ENCODE measurements around the gene ITIH6.
A peak's percentile ranks its signal among the peaks of the same experiment; 100 is the strongest.
"Not testable (repeated sequence)": the region's sequence is repeated elsewhere in the genome, so short reads cannot be mapped to it uniquely, and the experiment has no call there.

Gene ITIH6

DNA sequence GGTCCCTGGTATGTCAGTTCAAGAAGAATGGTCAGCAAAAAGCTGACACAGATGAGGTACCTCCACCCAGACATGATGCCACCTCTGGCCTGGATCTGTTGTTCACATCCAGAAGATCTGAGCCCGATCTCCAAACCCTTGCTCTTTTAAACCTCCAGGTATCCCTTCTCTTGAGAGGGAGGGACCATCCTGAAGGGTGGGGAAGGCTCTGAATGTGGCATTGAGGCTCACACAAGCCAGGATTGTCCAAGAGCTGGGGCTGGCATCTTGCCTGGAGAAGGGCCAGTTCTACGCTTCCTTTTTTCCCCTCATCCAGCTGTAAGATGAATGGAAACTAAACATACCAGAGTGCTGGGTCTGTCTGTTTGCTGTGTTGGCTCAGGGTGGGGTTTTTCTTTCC, at the start of gene ITIH6:
TSS of gene ITIH6 (minus strand) at position 119 of the 400 bp plus-strand sequence. CDS start at position 74, 45 bp downstream.
- no peak for DNase-seq

DNA sequence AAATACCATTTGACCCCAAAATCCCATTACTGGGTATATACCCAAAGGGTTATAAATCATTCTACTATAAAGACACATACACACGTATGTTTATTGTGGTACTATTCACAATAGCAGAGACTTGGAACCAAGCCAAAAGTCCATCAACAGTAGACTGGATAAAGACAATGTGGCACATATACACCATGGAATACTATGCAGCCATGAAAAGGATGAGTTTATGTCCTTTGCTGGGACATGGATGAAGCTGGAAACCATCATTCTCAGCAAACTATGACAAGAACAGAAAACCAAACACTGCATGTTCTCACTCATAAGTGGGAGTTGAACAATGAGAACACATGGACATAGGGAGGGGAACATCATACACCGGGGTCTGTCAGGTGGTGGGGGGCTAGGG, 49.6 kb upstream of the ITIH6 start:
- DNase-seq, result not testable (repeated sequence)

DNA sequence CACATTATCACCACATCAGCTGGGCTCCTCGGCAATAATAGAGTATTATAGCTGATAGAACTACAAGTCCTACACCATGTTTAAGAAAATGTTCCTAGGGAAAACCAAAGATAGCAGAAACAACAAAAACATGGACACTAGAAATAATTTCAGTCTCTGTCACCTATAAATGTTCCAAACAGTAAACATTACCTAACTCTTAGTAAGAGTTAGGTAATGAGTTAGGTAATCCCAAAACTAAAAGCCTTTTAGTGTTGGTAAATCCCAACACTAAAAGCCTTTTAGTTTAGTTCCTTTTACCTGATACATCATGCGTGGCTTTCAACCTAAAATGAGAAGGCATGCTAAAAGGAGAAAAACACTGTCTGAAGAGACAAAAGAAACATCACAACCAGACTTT, 45.0 kb upstream of the ITIH6 start:
- DNase-seq, result no peak

DNA sequence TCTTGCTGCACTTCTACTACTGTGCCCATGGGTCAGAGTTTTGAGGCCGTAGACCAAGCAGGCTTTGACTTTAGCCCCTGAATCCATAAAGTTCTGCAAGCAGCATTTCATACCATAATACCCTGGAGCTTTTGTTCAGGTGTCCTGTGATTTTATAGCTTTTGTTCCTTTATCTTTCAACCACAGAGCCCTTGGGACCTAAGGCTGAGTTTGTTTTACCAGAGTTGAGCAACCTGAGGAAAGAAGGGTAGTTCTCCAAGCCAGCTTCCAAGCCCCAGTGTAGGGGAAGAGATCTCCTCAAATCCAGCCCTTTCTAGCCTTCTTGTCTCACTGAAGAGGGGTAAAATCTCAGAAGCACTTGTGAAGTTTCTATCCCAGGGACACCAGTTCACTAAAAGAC, 44.6 kb upstream of the ITIH6 start:
- DNase-seq, result no peak

GRCh38 chrX:54841184-54841874, 43.3 kb upstream of the ITIH6 start:
- not testable (repeated sequence) for DNase-seq

DNA sequence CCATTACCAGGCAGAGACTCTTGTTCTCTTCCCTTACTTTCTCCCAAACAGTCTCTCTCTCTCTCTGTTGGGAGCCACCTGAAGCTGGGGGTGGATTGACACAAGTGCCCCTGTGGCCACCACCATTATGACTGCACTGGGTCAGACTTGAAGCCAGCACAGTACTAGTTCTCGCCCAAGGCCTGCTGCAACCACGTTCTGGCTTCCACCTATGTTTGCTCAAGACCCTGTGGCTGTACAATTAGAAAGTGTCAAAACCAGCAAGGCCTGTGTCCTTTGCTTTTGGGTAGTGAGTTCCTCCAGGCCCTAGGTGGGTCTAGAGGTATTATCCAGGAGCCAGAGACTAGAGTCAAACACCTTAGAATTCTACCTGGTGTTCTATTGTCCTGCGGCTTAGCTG, 40.5 kb upstream of the ITIH6 start:
- DNase-seq, result no peak

- DNase-seq, result no peak
Measured at GRCh38 chrX:54826598-54826997, 28.5 kb upstream of the ITIH6 start.

DNA sequence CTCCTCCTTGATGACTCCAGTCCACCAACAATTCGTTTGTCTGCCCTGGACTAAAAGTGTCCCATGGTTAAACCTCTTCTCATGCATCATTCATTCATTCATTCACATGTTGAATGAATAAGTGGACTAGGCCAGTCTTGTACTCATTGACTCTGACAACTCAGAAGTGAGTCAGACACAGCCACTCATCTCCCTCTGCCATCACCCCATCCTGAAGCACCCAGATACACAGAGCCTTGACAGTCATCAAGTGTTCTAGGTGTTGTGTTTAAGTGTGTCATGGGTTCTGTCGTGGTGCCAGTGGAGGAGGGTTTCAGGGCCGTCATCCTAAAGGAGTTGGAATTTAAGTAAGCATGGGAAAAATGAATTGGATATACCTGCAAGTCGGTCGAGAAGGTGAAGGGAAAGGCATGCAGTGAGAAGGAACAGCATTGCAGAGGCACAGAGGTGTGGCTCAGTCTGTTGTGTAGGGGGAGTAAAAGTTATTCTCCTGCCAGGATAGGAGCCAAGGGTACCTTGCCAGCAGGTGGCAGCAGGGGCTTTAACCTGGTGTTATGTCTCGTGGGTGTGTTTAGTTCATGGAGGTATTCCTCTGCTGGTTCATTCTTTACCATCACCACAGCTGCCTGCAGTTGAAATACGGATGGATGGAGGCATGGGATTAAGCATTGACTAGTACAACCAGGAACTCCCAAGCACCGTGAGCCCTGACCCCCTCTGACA, 27.8 kb upstream of the ITIH6 start:
- DNase-seq, result no peak

DNA sequence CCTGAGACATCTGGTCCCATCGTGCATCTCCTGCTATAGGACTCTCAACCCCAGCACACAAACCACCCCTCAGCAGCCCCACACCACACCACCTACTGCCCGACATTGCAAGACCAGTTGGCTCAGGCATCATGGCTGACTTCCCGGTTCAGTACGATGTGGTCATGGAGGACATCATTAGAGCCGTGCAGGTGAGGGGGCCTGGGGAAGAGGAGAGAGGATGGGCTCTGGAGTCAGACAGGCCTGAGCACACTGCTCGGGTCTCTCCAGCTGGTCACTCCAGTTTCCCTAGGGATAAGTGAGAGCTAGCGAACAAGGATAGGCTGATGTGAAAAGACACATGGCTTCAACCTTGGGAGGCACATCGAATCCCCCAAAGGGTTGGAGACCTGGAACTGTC, 26.7 kb upstream of the ITIH6 start:
- DNase-seq, result no peak

DNA sequence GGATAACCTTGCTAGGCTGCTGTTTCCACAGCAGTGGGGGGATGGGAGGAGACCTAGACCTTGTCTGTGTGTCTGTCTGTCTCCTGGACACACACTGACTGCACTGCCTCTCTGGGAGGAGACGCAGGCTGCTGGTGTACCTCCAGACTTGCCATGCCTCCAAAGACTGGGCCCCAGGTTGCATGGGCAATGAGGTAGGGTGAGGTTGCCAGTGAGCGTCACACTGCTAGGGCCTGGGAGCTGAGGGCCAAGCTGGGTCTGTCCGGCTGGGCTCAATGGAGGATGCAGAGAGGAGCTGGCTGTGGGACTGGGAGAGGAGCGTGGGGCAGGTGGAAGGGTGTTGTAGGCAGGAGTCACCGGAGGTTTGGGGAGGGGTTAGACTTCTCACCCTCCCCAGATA, 26.1 kb upstream of the ITIH6 start:
- DNase-seq, result no peak

DNA sequence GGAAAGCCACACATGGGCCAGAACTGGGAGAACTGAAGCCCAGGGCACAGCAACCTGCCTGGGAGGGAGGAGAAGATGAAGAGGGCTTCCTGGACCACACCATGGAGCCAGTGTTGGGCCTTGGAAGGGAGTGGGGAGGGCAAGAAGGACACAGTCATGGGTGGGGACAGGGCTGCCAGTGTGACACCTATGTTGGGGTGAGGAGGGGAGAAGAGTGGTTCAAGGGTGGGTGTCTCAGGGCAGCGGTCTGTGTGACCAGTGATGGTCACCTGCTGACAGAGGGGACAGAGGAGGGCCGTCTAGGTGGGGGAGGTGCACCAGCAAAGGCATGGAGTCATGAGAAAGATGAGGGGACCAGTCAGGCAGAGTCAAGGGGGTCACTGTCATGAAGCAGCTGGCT, 23.3 kb upstream of the ITIH6 start:
- no peak for DNase-seq

DNA sequence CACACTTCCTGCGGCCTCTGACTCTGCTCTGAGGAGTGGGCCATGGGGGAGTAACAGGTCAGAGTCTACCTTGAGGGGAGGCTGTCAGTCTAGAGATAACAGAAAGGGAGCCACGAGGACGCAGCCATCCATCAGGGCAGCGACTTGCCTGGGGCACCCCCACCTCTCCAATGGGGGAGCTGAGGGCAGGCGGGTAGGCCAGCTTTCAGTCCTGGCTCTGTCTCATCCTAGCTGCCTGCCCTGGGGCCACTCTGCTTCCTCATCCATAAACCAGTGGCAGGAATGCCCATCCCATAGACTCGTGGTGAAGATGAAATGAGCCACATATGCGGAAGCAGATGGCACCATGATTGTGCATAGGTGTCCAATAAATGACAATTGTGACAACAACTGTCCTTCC, 22.7 kb upstream of the ITIH6 start:
- DNase-seq, result no peak

GRCh38 chrX:54819201-54819600, 21.1 kb upstream of the ITIH6 start:
- no peak for DNase-seq

- no peak for DNase-seq
Measured at GRCh38 chrX:54818221-54818620, 20.2 kb upstream of the ITIH6 start.

DNA sequence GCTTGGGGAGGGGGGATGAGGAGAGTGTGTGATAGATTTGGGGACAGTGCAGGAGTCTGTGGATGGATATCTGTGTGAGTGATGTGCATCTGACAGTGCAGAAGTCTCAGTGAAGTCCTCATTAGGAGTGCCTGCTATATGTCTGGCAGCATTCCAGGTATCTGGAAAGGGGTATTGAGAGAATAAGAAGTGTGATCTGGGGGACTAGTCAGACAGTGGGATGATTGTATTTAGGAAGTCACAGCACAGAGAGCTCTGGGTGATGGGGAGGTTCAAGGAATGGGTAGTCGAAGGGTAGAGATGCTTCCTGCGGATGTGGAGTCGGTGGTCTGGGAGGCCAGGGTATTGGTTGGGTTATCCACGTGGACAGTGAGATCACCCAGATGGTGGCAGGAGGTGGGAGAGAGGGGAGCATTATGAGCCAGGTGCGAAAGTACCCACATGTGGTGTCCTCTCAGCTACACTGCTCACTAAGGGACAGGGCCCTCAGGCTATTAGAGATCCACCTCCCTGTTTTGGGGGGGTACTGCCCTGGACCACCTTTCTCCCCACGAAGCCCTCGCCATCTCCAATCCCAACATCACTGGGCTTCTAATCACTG, 19.3 kb upstream of the ITIH6 start:
- DNase-seq, result no peak

GRCh38 chrX:54812306-54812705, 14.3 kb upstream of the ITIH6 start:
- DNase-seq, result no peak

DNA sequence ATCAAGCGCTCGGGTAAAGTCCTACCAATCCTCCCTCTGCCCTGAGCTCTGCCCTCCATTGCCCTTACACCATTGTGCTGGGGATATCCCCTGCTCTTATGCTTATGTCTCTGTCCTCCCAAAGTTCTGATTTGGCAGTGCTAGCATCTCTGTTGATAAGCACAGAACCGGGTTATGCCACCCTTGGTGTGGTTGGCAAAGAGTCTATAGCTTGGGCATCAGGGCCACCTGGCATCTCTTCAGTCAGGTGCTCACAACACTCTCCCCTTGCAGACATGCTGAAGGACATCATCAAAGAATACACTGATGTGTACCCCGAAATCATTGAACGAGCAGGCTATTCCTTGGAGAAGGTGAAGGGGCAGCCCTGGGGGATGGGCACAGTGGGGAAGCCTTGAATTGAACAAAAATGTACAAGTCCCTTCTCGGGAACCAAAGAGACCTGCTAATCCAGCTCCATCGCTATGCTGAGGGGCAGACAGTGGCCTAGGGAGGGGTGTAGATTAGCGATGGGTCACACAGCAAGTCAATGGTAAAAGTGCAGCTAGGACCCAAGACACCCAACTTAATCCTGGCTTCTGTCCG, 13.3 kb upstream of the ITIH6 start:
- no peak for DNase-seq

- no peak for DNase-seq
Measured at GRCh38 chrX:54810532-54810931, 12.5 kb upstream of the ITIH6 start.

GRCh38 chrX:54808605-54809483, 10.8 kb upstream of the ITIH6 start:
- peak; percentile 90 for DNase-seq

GRCh38 chrX:54808109-54808604, 10.1 kb upstream of the ITIH6 start:
- peak; percentile 62 for DNase-seq

DNA sequence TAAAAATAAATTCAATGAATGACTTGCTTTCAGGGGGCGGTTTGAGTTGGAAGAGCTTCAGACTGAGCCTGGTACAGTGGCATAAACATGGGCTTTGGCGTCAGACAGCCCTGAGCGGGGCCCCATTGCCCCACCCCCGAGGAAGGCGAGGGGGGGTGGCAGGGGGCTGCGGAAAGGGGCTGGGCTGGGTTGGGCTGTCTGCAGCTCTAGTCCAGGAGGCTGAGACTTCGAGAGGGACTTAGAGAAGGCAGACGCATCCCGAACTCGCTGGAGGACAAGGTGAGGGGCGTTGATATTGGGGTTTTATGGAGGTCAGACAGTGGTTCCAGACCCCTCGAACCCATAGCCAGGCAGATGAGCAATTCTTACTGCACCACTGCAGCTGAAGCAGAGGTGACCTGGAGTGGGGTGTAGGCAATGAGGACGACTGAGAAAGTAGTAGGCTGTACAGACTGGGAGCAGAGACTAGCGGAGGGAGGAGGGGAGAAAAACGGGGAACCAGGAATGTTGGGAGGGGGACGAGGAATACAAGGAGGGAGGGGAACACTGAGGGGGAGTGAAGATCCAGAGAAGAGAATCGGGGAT, 9.6 kb upstream of the ITIH6 start, which contains the start of gene MAGED2:
TSS of gene MAGED2 (plus strand) at position 222 of the 585 bp plus-strand sequence. CDS start 1,587 bp downstream, outside the sequence.
- DNase-seq, result no peak

- no peak for DNase-seq
Measured at GRCh38 chrX:54799046-54799445, 991 bp upstream of the ITIH6 start.
